ENCODE data around the gene ASPSCR1. TPM values are rescaled to one million over a fixed set of nuclear protein-coding genes. Genes with fewer than 3 reads are reported as not detected.

The ASPSCR1 gene
- total and polyA plus RNA-seq, 2 of the 8 experiments (the other 6 are each of a cell fraction or from before 2014, with no cell fraction given), result 33.3 to 43.7 TPM

GRCh38 chr17:82049521-82049971 lies 72.1 kb downstream of the ASPSCR1 start (continued):
- TF ChIP-seq, protein P1, sequence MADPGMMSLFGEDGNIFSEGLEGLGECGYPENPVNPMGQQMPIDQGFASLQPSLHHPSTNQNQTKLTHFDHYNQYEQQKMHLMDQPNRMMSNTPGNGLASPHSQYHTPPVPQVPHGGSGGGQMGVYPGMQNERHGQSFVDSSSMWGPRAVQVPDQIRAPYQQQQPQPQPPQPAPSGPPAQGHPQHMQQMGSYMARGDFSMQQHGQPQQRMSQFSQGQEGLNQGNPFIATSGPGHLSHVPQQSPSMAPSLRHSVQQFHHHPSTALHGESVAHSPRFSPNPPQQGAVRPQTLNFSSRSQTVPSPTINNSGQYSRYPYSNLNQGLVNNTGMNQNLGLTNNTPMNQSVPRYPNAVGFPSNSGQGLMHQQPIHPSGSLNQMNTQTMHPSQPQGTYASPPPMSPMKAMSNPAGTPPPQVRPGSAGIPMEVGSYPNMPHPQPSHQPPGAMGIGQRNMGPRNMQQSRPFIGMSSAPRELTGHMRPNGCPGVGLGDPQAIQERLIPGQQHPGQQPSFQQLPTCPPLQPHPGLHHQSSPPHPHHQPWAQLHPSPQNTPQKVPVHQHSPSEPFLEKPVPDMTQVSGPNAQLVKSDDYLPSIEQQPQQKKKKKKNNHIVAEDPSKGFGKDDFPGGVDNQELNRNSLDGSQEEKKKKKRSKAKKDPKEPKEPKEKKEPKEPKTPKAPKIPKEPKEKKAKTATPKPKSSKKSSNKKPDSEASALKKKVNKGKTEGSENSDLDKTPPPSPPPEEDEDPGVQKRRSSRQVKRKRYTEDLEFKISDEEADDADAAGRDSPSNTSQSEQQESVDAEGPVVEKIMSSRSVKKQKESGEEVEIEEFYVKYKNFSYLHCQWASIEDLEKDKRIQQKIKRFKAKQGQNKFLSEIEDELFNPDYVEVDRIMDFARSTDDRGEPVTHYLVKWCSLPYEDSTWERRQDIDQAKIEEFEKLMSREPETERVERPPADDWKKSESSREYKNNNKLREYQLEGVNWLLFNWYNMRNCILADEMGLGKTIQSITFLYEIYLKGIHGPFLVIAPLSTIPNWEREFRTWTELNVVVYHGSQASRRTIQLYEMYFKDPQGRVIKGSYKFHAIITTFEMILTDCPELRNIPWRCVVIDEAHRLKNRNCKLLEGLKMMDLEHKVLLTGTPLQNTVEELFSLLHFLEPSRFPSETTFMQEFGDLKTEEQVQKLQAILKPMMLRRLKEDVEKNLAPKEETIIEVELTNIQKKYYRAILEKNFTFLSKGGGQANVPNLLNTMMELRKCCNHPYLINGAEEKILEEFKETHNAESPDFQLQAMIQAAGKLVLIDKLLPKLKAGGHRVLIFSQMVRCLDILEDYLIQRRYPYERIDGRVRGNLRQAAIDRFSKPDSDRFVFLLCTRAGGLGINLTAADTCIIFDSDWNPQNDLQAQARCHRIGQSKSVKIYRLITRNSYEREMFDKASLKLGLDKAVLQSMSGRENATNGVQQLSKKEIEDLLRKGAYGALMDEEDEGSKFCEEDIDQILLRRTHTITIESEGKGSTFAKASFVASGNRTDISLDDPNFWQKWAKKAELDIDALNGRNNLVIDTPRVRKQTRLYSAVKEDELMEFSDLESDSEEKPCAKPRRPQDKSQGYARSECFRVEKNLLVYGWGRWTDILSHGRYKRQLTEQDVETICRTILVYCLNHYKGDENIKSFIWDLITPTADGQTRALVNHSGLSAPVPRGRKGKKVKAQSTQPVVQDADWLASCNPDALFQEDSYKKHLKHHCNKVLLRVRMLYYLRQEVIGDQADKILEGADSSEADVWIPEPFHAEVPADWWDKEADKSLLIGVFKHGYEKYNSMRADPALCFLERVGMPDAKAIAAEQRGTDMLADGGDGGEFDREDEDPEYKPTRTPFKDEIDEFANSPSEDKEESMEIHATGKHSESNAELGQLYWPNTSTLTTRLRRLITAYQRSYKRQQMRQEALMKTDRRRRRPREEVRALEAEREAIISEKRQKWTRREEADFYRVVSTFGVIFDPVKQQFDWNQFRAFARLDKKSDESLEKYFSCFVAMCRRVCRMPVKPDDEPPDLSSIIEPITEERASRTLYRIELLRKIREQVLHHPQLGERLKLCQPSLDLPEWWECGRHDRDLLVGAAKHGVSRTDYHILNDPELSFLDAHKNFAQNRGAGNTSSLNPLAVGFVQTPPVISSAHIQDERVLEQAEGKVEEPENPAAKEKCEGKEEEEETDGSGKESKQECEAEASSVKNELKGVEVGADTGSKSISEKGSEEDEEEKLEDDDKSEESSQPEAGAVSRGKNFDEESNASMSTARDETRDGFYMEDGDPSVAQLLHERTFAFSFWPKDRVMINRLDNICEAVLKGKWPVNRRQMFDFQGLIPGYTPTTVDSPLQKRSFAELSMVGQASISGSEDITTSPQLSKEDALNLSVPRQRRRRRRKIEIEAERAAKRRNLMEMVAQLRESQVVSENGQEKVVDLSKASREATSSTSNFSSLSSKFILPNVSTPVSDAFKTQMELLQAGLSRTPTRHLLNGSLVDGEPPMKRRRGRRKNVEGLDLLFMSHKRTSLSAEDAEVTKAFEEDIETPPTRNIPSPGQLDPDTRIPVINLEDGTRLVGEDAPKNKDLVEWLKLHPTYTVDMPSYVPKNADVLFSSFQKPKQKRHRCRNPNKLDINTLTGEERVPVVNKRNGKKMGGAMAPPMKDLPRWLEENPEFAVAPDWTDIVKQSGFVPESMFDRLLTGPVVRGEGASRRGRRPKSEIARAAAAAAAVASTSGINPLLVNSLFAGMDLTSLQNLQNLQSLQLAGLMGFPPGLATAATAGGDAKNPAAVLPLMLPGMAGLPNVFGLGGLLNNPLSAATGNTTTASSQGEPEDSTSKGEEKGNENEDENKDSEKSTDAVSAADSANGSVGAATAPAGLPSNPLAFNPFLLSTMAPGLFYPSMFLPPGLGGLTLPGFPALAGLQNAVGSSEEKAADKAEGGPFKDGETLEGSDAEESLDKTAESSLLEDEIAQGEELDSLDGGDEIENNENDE (IDR thresholded peaks at IDR 0.05; ENCODE audit: insufficient replicate concordance, low read length), result no peak
- no peak for TF ChIP-seq ATF2 (IDR thresholded peaks at IDR 0.05; ENCODE audit: low read length)
- no peak for TF ChIP-seq EGR1 (IDR thresholded peaks at IDR 0.05; ENCODE audit: borderline replicate concordance, low read depth, low read length)
- TF ChIP-seq SUZ12 (IDR thresholded peaks at IDR 0.05; ENCODE audit: low read length), result no peak
